Measurements from ENCODE around the gene OR8B4.
"Not testable (repeated sequence)": the region's sequence is repeated elsewhere in the genome, so short reads cannot be mapped to it uniquely, and the experiment has no call there.

- TF ChIP-seq EZH2phosphoT487 (IDR thresholded peaks at IDR 0.05; ENCODE audit: low read depth); CTCF (IDR thresholded peaks at IDR 0.05; ENCODE audit: low read depth, low read length): not testable (repeated sequence)
Observed at GRCh38 chr11:124396847-124397246, 27.8 kb downstream of the OR8B4 start.

Measured in OCI-LY3 (cell line).